NCI-H2107 (cell line): ENCODE results near the gene MED27.
A peak's percentile ranks its signal among the peaks of the same experiment; 100 is the strongest.

Source experiments
- DNase-seq: peaks from one replicate; lab custom pipeline; 2025; lab: John Stamatoyannopoulos, UW

Gene MED27, protein sequence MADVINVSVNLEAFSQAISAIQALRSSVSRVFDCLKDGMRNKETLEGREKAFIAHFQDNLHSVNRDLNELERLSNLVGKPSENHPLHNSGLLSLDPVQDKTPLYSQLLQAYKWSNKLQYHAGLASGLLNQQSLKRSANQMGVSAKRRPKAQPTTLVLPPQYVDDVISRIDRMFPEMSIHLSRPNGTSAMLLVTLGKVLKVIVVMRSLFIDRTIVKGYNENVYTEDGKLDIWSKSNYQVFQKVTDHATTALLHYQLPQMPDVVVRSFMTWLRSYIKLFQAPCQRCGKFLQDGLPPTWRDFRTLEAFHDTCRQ

GRCh38 chr9:132079391-132080091 is at the start of gene MED27:
Gene MED27, minus strand, starts transcription at chr9:132079867. Its CDS starts 23 bp downstream, at chr9:132079844.
- peak; percentile 73 for DNase-seq

DNA sequence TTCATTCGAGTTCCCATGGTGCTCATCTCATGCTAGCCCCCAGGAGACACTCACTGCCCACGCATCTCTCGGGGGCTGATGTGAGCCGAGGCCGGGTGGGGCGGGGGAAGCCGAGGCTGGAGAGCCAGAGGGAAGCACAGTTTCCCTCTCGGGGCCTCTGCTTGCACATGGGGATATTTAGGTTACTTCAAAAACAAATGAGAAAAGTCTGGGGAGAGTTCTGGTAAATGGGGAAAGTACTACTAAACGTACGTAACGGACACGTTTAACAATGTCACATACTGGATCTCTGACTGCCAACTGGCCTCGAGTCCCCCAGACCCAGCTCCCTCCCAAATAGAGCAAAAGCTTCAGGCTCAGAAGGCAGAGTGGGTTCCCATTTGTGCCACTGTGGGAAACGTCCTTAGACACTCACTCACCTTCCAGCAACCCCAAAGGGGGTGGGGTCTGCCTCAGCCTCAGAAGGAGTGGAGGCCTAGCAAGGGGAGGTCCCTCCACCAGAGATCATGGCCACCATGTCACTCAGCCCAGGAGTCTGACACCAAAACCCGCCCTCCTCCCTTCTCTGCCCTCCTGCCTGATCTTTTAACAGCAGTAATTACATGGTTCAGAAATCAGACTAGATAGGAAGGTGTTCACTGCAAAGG is 48.3 kb upstream of the MED27 start:
- DNase-seq: no peak

DNA sequence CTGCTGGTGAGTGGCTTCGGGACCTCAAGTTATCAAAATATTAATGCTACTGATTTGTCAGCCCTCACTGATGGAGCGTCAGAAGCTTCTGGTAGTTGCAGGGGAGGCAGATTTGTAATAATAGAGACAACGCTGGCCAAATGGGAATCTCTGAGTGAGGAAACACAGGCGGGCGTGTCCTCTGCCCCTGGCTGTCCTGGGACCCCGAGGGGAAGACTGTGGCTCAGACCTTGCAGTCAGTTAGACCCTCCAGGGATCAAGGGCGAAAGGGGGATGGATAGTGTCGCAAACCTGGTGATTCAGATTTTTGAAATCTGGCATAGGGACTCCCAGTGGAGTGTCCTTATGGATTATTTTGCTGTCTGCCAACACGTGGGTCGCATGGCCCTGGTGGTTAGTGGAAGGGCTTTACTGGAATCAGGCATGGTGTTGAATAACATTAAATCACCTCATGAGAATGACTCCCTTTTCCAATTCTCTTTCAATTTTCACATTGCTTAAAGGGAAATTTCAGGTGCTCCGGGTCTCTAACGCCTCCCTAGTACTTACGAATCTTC is 47.1 kb upstream of the MED27 start:
- no peak for DNase-seq

- DNase-seq: no peak
These were observed 46.4 kb upstream of the MED27 start for GRCh38 chr9:132125944-132126679.

DNA sequence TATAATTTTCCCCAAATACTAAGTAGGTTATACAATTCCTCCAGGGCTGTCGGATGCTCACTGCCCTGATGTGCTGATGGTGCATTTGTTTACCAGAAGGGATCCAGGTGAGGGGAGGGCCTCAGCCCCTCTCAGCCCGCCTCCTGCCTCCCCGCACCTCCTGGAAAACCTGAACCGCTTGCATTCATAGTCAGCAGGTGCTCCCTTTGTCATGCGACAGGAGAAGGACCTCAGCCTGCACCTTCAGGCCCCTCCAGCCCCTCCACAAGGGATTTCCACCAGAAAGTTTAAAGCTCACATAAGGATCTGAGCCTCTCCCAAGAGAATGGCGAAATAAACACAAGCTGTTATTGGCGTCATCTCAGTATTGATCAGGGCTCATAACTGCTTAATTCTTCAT is 45.7 kb upstream of the MED27 start:
- no peak for DNase-seq

DNA sequence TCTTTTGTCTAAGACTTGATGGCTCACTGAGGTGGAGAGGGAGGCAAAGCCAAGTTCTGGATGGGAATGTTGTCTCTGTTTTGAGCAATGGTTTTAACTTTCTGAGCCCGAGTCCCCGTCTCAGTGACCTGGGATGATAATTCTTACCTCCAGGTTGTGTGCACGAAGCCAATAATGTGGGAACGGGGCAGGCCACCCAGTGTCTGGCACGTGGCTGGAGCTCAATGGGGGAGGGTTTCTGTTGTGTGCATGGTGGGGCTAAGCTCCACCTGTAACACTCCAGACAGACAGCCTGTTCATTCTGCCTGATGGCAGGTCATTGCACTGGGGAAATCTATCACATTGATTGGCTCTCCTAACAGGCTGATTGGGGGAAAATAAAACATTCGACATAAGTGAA is 45.1 kb upstream of the MED27 start:
- no peak for DNase-seq

GRCh38 chr9:132121021-132121420 is 41.4 kb upstream of the MED27 start:
- no peak for DNase-seq

GRCh38 chr9:132117694-132118093 is 38.0 kb upstream of the MED27 start:
- DNase-seq: no peak

DNA sequence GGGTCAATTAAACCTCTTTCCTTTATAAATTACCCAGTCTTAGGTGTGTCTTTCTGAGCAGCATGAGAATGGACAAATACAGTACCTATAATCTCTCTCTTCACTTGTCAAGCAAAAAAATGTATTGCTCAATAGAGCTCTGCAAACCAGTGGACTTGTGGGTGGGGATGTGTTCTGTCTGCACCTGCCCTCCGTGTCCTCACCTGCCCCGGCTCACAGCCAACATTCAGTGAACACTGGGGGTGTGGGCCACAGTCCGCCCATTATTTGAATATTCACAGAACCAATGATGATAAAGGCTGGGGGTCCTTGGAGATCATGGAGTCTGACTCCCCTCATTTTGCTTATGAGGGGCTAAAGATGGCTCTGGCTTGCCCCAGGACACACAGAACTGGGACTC is 36.9 kb upstream of the MED27 start:
- no peak for DNase-seq

- no peak for DNase-seq
These were observed 34.5 kb upstream of the MED27 start for GRCh38 chr9:132114102-132114707.

DNA sequence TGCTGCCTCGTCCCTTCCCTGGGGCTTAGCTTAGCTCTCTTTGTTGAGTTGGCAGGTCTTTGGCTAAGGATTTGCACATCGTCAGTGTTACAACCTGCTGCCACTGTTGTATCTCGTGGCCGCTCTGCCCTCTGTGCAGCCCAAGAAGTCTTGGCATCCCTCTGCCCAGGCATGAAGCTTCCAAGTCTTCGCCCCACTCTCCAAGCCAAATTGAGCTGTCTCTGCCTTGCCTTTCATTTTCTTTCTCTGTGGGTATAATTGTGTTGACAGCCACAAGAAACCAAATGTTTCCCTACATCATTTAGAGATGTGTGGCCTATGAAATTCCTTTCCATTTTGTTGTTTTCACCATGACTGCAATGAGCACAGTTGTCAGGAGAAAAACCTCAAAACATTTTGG is 29.6 kb upstream of the MED27 start:
- DNase-seq: no peak

- DNase-seq: no peak
These were observed 29.1 kb upstream of the MED27 start for GRCh38 chr9:132108728-132109127.

DNA sequence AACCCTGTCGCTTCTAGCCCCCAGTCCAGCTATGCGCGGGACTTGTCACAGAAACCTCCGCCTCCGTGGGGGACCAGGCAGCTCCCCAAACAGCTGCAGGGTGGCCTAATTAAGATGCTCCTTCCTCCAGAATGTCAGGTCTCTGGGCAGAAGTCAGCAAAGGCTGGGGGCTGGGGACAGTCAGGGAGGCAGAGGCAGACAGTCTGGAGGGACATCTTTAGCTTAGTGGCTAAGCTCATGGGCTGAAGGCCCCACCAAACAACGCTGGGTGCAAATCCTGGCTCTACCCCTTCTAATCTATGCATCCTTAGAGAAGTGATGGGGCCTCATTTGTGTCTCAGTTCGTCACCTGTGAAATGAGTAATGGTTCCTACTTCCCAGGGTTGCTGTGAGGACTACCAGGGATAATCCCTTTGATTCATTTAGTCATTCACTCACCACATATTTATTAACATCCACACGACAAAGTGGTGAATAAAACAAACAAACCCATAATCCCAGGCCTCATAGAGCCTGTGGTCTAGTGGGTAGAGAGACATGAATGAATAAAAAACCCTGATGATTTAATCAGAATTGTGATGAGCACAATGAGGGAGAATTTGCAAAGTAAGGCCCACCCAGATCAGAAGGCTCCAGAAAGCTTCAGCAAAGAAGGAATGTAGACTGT is 20.2 kb upstream of the MED27 start:
- DNase-seq: no peak

GRCh38 chr9:132099167-132099566 is 19.5 kb upstream of the MED27 start:
- no peak for DNase-seq

GRCh38 chr9:132094314-132094791 is 14.7 kb upstream of the MED27 start:
- DNase-seq: no peak

GRCh38 chr9:132090771-132091170 is 11.1 kb upstream of the MED27 start:
- DNase-seq: no peak

DNA sequence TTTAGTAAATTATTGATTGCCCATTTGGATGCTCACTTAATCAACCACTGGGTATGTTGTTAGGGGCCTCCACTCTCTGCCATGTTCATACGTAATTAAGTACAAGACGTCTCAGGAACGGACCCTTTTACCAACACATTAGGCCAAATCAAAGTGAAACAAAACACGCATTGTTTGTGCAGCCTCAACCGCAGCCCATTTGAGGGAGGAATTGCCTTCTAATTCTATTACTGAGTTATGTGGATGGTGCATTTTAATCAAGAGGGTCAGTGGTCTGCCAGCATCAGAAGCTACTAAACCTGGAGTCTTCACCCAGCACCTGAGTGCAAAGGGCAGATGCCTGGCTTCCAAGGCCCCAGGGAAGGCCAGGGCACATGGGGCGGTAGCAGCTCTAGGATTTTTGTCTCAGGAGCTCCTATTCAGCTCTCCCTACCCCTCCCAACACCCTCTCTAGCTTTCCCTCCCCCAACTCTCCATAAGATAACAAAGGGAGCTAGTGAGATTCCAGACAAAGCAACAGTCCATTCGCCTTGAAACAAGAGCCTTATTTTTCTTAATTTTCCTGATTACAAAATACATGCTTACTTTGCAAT is 7.9 kb upstream of the MED27 start:
- no peak for DNase-seq

GRCh38 chr9:132082188-132082587 is 2.5 kb upstream of the MED27 start:
- no peak for DNase-seq

DNA sequence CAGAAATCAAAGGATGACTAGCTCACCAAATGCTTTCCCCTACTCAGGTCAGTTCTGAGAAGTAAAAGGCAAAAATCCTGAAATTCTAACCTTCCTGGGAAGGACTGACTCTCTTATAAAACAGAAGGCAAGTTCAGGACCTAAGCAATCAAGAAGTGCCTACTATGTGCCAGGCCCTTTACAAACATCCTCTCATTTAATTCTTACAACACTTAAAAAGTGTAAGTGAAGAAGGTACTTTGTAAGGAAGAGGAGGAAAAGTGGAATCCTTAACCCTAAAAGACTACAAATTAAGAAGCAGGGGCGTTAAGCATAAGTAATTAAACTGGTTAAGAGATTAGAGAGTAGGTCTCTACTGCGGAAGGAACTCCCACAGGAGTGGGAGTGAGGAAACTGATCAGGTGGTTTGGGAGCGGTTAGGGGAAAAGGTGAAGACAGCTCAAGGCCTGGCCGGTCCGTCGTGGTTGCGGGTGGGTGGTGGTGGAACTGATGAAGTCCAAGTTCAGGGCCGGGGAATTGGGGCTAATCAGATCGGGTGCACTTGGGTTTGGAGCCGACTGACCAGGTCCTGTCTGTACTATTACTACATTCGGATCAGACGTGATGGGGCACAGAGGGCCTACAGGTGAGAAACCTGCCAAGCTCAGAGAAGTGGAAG is 839 bp downstream of the MED27 start:
- no peak for DNase-seq
